Islet precursor cell (in vitro differentiated cells): ENCODE data around the gene RUSC1.
"Not testable (repeated sequence)": the region's sequence is repeated elsewhere in the genome, so short reads cannot be mapped to it uniquely, and the experiment has no call there.

ENCODE experiments used
- DNase-seq: peaks from one replicate; pipeline ENCODE4 v3.0.0-alpha.2; 2018

The RUSC1 gene

GRCh38 chr1:155324717-155325602 lies 4.3 kb downstream of the RUSC1 start:
- DNase-seq: peak; percentile 86

GRCh38 chr1:155325603-155325893 lies 4.9 kb downstream of the RUSC1 start:
- DNase-seq: no peak

- no peak for DNase-seq
These were observed 5.4 kb downstream of the RUSC1 start for GRCh38 chr1:155326020-155326526.

- DNase-seq: no peak
These were observed 5.9 kb downstream of the RUSC1 start for GRCh38 chr1:155326631-155327037.

- DNase-seq: no peak
These were observed 7.3 kb downstream of the RUSC1 start for GRCh38 chr1:155327981-155328380.

- not testable (repeated sequence) for DNase-seq
These were observed 8.2 kb downstream of the RUSC1 start for GRCh38 chr1:155328856-155329255.

- DNase-seq: no peak
These were observed 9.4 kb downstream of the RUSC1 start for GRCh38 chr1:155329980-155330598.

- DNase-seq: no peak
These were observed 14.3 kb downstream of the RUSC1 start for GRCh38 chr1:155334962-155335361.

GRCh38 chr1:155339515-155340097 lies 18.9 kb downstream of the RUSC1 start:
- DNase-seq: no peak

- no peak for DNase-seq
These were observed 22.1 kb downstream of the RUSC1 start for GRCh38 chr1:155342842-155343241.

- no peak for DNase-seq
These were observed 31.9 kb downstream of the RUSC1 start for GRCh38 chr1:155352631-155353030.

- DNase-seq: no peak
These were observed 39.4 kb downstream of the RUSC1 start for GRCh38 chr1:155360051-155360450.

GRCh38 chr1:155379180-155379579 lies 58.5 kb downstream of the RUSC1 start:
- no peak for DNase-seq

GRCh38 chr1:155379631-155380090 lies 59.0 kb downstream of the RUSC1 start:
- DNase-seq: no peak
